Smooth muscle cell (in vitro differentiated cells): ENCODE data around the gene CHMP6. TPM values are rescaled to one million over a fixed set of nuclear protein-coding genes. Genes with fewer than 3 reads are reported as not detected.

Experiments used
- DNase-seq: peaks from one replicate; lab custom pipeline; 2025; ENCODE audit not compliant: unreplicated experiment; lab: John Stamatoyannopoulos, UW
- H2AFZ ChIP-seq: fragments of 200-600 bp; sonication (generic); 2 replicates; pipeline ENCODE4 v1.6.0; 2016; ENCODE audit warnings: antibody characterized with exemption, low read depth, mild to moderate bottlenecking
- H3F3A ChIP-seq: fragments of 200-600 bp; sonication (generic); 2 replicates; pipeline ENCODE4 v1.6.0; 2017; ENCODE audit warnings: antibody characterized with exemption, low read depth
- H3K27ac ChIP-seq: fragments of 200-600 bp; sonication (generic); 2 replicates; pipeline ENCODE4 v1.5.1; 2016; ENCODE audit warnings: low read depth, mild to moderate bottlenecking
- H3K27me3 ChIP-seq: fragments of 200-600 bp; sonication (generic); 2 replicates; pipeline ENCODE4 v1.6.1; 2016; ENCODE audit warnings: low read depth, mild to moderate bottlenecking
- H3K36me3 ChIP-seq: fragments of 200-600 bp; sonication (generic); 2 replicates; pipeline ENCODE4 v1.5.1; 2016; ENCODE audit warnings: low read depth
- H3K4me1 ChIP-seq: fragments of 200-600 bp; sonication (generic); 2 replicates; pipeline ENCODE4 v1.5.1; 2016; ENCODE audit warnings: low read depth
- H3K4me2 ChIP-seq: fragments of 200-600 bp; sonication (generic); 2 replicates; pipeline ENCODE4 v1.6.0; 2016; ENCODE audit warnings: mild to moderate bottlenecking
- H3K4me3 ChIP-seq: fragments of 200-600 bp; sonication (generic); 2 replicates; pipeline ENCODE4 v1.5.1; 2016; ENCODE audit warnings: mild to moderate bottlenecking
- H3K79me2 ChIP-seq: fragments of 200-600 bp; sonication (generic); 2 replicates; pipeline ENCODE4 v1.6.0; 2016; ENCODE audit warnings: low read depth, mild to moderate bottlenecking
- H3K9ac ChIP-seq: fragments of 200-600 bp; sonication (generic); 2 replicates; pipeline ENCODE4 v1.6.0; 2016; ENCODE audit warnings: low read depth
- H3K9me3 ChIP-seq: fragments of 200-600 bp; sonication (generic); replicated peaks from 2 replicates; pipeline ENCODE4 v1.5.1; 2016; ENCODE audit warnings: low read depth
- H4K20me1 ChIP-seq: fragments of 200-600 bp; sonication (generic); 2 replicates; pipeline ENCODE4 v1.6.0; 2016; ENCODE audit warnings: low read depth
- CTCF ChIP-seq: fragments of 200-600 bp; sonication (generic); IDR thresholded peaks from 2 replicates; pipeline ENCODE4 v1.5.1; 2017; ENCODE audit warnings: borderline replicate concordance, mild to moderate bottlenecking, antibody characterized with exemption; ENCODE audit not compliant: insufficient read depth, poor library complexity, severe bottlenecking
- WGBS: methylation state at CpG from one replicate; pipeline ENCODE4 v1.1.7; 2016; ENCODE audit warnings: low lambda C conversion rate; 5-methylcytosine and 5-hydroxymethylcytosine counted together
- polyA plus RNA-seq: library from polyadenylated mRNA; unstranded; fragments of >200 nt; fragmentation: Nextera tagmentation; extraction: Ambion mirVana; gene quantifications from 2 replicates; pipeline ENCODE4 v1.2.1, GENCODE V29; 2016
- total RNA-seq: library from RNA; depleted of rRNA; stranded (reverse); fragments of >200 nt; gene quantifications from 2 replicates; pipeline ENCODE4 v1.2.3, GENCODE V29; 2014

Gene CHMP6
- total and polyA plus RNA-seq, 2 experiments from 2014 or later = 5.8 to 21.5 TPM

GRCh38 chr17:80989586-80989913, 2.1 kb upstream of the CHMP6 start:
- WGBS = 89% methylated on average over 11 of the region's 11 CpGs
- peaks cover 9% of the 10 kb centered on the region for H3K79me2 ChIP-seq
- H2AFZ ChIP-seq = no peak overlapping the region
- no peaks in the 10 kb centered on the region for H3F3A ChIP-seq
- no peak overlapping the region for H3K4me2 ChIP-seq
- H3K27me3 ChIP-seq = no peaks in the 10 kb centered on the region
- H3K36me3 ChIP-seq = no peaks in the 10 kb centered on the region
- H3K27ac ChIP-seq = no peak overlapping the region
- no peak for DNase-seq
- peaks cover 9% of the 10 kb centered on the region for H4K20me1 ChIP-seq
- TF ChIP-seq CTCF = no peak
- peaks cover 8% of the 10 kb centered on the region for H3K4me1 ChIP-seq
- no peaks in the 10 kb centered on the region for H3K9me3 ChIP-seq
- no peak overlapping the region for H3K4me3 ChIP-seq
- no peak overlapping the region for H3K9ac ChIP-seq

DNA sequence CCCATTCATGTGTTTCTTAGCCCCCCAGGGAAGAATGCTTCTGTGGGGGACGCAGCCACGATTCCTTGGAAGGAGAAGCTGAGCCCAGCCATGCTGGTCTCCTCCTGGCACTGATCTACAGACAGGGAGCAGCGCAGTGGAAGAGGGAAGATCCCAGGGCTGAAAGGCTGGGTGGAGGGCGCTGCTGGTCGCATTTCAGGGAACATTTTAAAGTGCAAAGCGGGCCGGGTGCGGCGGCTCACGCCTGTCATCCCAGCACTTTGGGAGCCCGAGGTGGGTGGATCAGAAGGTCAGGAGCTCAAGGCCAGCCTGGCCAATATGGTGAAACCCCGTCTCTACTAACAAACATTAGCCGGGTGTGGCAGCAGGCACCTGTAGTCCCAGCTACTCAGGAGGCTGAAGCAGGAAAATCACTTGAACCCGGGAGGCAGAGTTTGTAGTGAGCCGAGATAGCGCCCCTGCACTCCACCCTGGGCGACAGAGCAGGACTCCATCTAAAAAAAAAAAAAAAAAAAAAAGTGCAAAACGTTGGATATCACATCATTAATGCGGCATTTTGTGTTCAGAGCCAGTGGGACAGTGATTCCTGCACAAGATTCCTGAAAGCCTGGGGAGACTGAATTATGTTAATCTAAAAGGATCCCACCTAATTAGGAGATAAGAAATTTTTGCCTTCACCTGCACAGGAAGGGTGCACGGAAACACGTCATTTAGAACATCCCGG, 558 bp upstream of the CHMP6 start:
- H3K9ac ChIP-seq = peak overlapping the region; percentile 68
- H3K79me2 ChIP-seq = peaks cover 9% of the 10 kb centered on the region
- peaks cover 8% of the 10 kb centered on the region for H3K4me1 ChIP-seq
- H3K4me2 ChIP-seq = peak overlapping the region; percentile 100
- no peaks in the 10 kb centered on the region for H3K36me3 ChIP-seq
- peak overlapping the region; percentile 99 for H2AFZ ChIP-seq
- 60% methylated on average over 22 of the region's 22 CpGs for WGBS
- no peak for DNase-seq
- no peaks in the 10 kb centered on the region for H3K27me3 ChIP-seq
- H3K27ac ChIP-seq = no peak overlapping the region
- no peak for TF ChIP-seq CTCF
- no peaks in the 10 kb centered on the region for H3K9me3 ChIP-seq
- H3K4me3 ChIP-seq = peak overlapping the region; percentile 90
- H4K20me1 ChIP-seq = peaks cover 9% of the 10 kb centered on the region
- H3F3A ChIP-seq = no peaks in the 10 kb centered on the region

DNA sequence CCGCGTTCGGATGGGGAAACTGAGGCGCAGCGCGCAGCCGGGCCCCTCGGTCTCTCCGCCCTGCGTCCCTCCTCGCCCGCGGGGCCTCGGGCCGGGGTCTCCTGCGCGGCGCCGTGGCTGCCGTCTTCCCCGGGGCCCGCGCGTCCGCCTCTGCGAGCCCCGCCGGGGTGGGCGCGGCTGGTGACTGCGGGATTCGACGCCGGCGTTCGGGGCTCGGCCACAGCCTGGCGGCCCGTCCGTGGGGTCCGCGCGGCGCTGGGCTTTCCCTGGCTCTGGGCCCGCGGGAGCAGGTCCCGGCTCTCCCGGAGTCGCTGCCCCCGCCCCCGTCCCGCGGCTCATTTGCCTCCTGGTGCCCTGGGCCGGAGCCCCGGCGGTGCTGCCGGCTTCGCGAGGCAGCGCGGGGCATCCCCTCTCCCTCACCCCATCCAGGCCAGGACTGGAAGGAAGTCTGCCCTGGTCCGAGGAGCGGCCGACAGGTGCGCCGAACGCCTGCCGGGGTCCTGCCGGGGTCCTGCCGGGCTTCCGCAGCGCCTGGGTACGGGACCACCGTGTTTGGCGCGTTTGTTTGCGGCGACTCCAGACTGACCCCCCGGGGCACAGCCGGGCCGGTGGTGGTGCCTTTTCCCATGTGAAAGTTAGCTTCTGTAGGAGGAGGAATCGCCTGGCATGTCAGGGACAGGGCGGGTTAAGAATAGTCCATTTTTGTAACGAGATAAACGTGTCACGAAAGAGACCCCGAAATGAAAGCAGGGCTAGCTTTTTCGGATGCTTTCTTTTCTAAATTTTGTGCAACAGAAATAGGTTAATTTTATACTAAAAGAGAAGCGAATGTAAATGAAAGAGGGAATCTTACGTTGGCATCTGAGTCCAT, 671 bp downstream of the CHMP6 start:
- Histone ChIP-seq H3K79me2 (peaks cover 9% of the 10 kb centered on the region), H3F3A (no peaks in the 10 kb centered on the region), H3K27ac (no peak overlapping the region), H4K20me1 (peaks cover 9% of the 10 kb centered on the region), H3K27me3 (no peaks in the 10 kb centered on the region), H3K9me3 (no peaks in the 10 kb centered on the region), H3K4me2 (peak overlapping the region; percentile 100), H3K4me1 (peaks cover 8% of the 10 kb centered on the region), H3K4me3 (peak overlapping the region; percentile 90), H3K9ac (peak overlapping the region; percentile 68), H3K36me3 (no peaks in the 10 kb centered on the region), H2AFZ (peak overlapping the region; percentile 99)
- no peak for TF ChIP-seq CTCF
- DNase-seq = no peak
- WGBS = 10% methylated on average over 57 of the region's 90 CpGs
